PC-9 (cell line): Measurements from ENCODE around the gene PBX4.

Experiments used
- CTCF ChIP-seq: fragments of 200-600 bp; sonication (generic); conservative IDR thresholded peaks from 2 replicates; pipeline ENCODE4 v1.6.1; 2017; ENCODE audit warnings: mixed run types, antibody characterized with exemption, mild to moderate bottlenecking, moderate library complexity
- EZH2 ChIP-seq: fragments of 200-600 bp; sonication (generic); IDR thresholded peaks from 2 replicates; pipeline ENCODE4 v1.8.0; 2017; ENCODE audit warnings: antibody characterized with exemption, low read depth

- TF ChIP-seq EZH2 (no peak), CTCF (no peak)
These were observed 47.9 kb downstream of the PBX4 start for GRCh38 chr19:19570571-19570970.
